ENCODE data around the gene PRKN. TPM values are rescaled to one million over a fixed set of nuclear protein-coding genes. Genes with fewer than 3 reads are reported as not detected.

The PRKN gene
- total and polyA plus RNA-seq, 9 of the 15 experiments (the other 6 are each of a cell fraction or from before 2014, with no cell fraction given): 0.03 to 0.96 (median 0.15) TPM; not detected in 2

- ChIA-PET POLR2A (no interaction called here), CTCF (ENCODE audit: low intra/inter-chr PET ratio) (no interaction called here)
- in situ Hi-C loops (cut with MboI) (no loop called here), intact Hi-C loops (cut with micrococcal nuclease) (no loop called here)
- Histone ChIP-seq H3K9me3 (replicated peaks; ENCODE audit: control insufficient read depth, insufficient read depth, low read depth, low read length) (no peaks in the 10 kb centered on the region), H3K4me1 (replicated peaks in 1 of 2; ENCODE audit: control insufficient read depth in 2 of 2, insufficient read depth in 2 of 2, low read length in 2 of 2) (no peaks in the 10 kb centered on the region), H3K9ac (ENCODE audit: insufficient read depth in 1 of 2, low read depth in 2 of 2, low read length in 2 of 2) (no peak overlapping the region), H3K79me2 (ENCODE audit: control insufficient read depth, insufficient read depth, low read length) (no peaks in the 10 kb centered on the region), H3K27ac (ENCODE audit: extremely low read depth, low read depth, low read length) (no peak overlapping the region), H4K20me1 (replicated peaks; ENCODE audit: control insufficient read depth, insufficient read depth, low read length) (no peaks in the 10 kb centered on the region), H3K9me1 (ENCODE audit: control insufficient read depth, insufficient read depth, low read length) (no peaks in the 10 kb centered on the region), H2AFZ (ENCODE audit: low read depth, low read length) (no peak overlapping the region), H3K4me3 (no peak overlapping the region), H3K27me3 (ENCODE audit: control insufficient read depth in 2 of 2, insufficient read depth in 2 of 2, low read length in 2 of 2) (peaks cover 6 to 8% of the 10 kb centered on the region in 2 experiments; a peak in 3 of 5 replicates), H3K4me2 (ENCODE audit: insufficient read depth, low read length) (no peak overlapping the region), H3K36me3 (ENCODE audit: control insufficient read depth, insufficient read depth, low read length) (no peaks in the 10 kb centered on the region)
- ATAC-seq (no peak), DNase-seq (ENCODE audit: extremely low read depth in 1 of 4, low spot score in 3 of 4) (no peak), FAIRE-seq (no peak)
- BruUV-seq (replicated peaks): no TSS peak
- WGBS (ENCODE audit: insufficient coverage, low coverage, missing lambda C conversion rate): 4% methylated on average over 4 of the region's 4 CpGs
- TF ChIP-seq SAFB (IDR thresholded peaks at IDR 0.05; ENCODE audit: borderline replicate concordance, low read depth, low read length) (no peak), JUND (IDR thresholded peaks at IDR 0.05; ENCODE audit: borderline replicate concordance, low read depth, low read length) (no peak), JUND (tag; IDR thresholded peaks at IDR 0.05; ENCODE audit: borderline replicate concordance, low read depth, low read length) (no peak), SMAD1 (IDR thresholded peaks at IDR 0.05; ENCODE audit: low read depth, low read length, partially characterized antibody) (no peak), NR4A1 (CRISPR knock-in tag; IDR thresholded peaks at IDR 0.05) (no peak), NR4A1 (tag; IDR thresholded peaks at IDR 0.05) (no peak), LARP7 (IDR thresholded peaks at IDR 0.05) (no peak), RBM25 (IDR thresholded peaks at IDR 0.05; ENCODE audit: low read depth, low read length, severe bottlenecking) (no peak), SRSF7 (optimal IDR thresholded peaks at IDR 0.05; ENCODE audit: low read depth, low read length) (no peak), MEF2A (IDR thresholded peaks at IDR 0.05; ENCODE audit: control insufficient read depth, low read depth, low read length) (no peak), U2AF2 (optimal IDR thresholded peaks at IDR 0.05; ENCODE audit: low read depth, low read length) (no peak), FOS (IDR thresholded peaks at IDR 0.05; ENCODE audit: extremely low read depth, insufficient read length) (no peak), FOXK1 (CRISPR knock-in tag; IDR thresholded peaks at IDR 0.05; ENCODE audit: borderline replicate concordance) (no peak), RBBP5 (IDR thresholded peaks at IDR 0.05; ENCODE audit: borderline replicate concordance, insufficient read depth, low read length, poor library complexity, severe bottlenecking) (no peak), RBM22 (IDR thresholded peaks at IDR 0.05; ENCODE audit: low read depth, low read length, poor library complexity, severe bottlenecking) (no peak), CCAR2 (IDR thresholded peaks at IDR 0.05; ENCODE audit: low read depth, low read length) (no peak), ARHGAP35 (IDR thresholded peaks at IDR 0.05; ENCODE audit: partially characterized antibody) (no peak), ZSCAN32 (CRISPR knock-in tag; IDR thresholded peaks at IDR 0.05) (no peak)
- TF ChIP-seq, protein P1, sequence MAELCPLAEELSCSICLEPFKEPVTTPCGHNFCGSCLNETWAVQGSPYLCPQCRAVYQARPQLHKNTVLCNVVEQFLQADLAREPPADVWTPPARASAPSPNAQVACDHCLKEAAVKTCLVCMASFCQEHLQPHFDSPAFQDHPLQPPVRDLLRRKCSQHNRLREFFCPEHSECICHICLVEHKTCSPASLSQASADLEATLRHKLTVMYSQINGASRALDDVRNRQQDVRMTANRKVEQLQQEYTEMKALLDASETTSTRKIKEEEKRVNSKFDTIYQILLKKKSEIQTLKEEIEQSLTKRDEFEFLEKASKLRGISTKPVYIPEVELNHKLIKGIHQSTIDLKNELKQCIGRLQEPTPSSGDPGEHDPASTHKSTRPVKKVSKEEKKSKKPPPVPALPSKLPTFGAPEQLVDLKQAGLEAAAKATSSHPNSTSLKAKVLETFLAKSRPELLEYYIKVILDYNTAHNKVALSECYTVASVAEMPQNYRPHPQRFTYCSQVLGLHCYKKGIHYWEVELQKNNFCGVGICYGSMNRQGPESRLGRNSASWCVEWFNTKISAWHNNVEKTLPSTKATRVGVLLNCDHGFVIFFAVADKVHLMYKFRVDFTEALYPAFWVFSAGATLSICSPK (IDR thresholded peaks at IDR 0.05; ENCODE audit: borderline replicate concordance): no peak
- TF ChIP-seq, protein P2, sequence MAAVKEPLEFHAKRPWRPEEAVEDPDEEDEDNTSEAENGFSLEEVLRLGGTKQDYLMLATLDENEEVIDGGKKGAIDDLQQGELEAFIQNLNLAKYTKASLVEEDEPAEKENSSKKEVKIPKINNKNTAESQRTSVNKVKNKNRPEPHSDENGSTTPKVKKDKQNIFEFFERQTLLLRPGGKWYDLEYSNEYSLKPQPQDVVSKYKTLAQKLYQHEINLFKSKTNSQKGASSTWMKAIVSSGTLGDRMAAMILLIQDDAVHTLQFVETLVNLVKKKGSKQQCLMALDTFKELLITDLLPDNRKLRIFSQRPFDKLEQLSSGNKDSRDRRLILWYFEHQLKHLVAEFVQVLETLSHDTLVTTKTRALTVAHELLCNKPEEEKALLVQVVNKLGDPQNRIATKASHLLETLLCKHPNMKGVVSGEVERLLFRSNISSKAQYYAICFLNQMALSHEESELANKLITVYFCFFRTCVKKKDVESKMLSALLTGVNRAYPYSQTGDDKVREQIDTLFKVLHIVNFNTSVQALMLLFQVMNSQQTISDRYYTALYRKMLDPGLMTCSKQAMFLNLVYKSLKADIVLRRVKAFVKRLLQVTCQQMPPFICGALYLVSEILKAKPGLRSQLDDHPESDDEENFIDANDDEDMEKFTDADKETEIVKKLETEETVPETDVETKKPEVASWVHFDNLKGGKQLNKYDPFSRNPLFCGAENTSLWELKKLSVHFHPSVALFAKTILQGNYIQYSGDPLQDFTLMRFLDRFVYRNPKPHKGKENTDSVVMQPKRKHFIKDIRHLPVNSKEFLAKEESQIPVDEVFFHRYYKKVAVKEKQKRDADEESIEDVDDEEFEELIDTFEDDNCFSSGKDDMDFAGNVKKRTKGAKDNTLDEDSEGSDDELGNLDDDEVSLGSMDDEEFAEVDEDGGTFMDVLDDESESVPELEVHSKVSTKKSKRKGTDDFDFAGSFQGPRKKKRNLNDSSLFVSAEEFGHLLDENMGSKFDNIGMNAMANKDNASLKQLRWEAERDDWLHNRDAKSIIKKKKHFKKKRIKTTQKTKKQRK (IDR thresholded peaks at IDR 0.05; ENCODE audit: borderline replicate concordance, low read depth, low read length): no peak
These were observed 1220.2 kb downstream of the PRKN start for GRCh38 chr6:161507375-161507774.
